Stimulated activated CD8-positive, alpha-beta memory T cell treated with anti-CD3 and anti-CD28 coated beads, Interleukin-15, amount 100 ng/mL, for 4 hours (primary cell): ENCODE measurements around the gene IGSF6.
"Not testable (repeated sequence)": the region's sequence is repeated elsewhere in the genome, so short reads cannot be mapped to it uniquely, and the experiment has no call there.

ENCODE experiments used
- DNase-seq, 2 donors: peaks; one replicate each; pipeline ENCODE4 v3.0.0-alpha.2; 2020; ENCODE audit warnings: low read depth in 2 of 2

IGSF6 gene

GRCh38 chr16:21653571-21653970 is 1.2 kb upstream of the IGSF6 start:
- DNase-seq, result no peak

GRCh38 chr16:21651515-21651914 is 893 bp downstream of the IGSF6 start:
- no peak for DNase-seq

- DNase-seq, result no peak
These were observed 1.9 kb downstream of the IGSF6 start for GRCh38 chr16:21650521-21650920.

GRCh38 chr16:21649826-21650406 is 2.5 kb downstream of the IGSF6 start:
- not testable (repeated sequence) for DNase-seq

GRCh38 chr16:21647562-21648164 is 4.7 kb downstream of the IGSF6 start:
- no peak for DNase-seq

GRCh38 chr16:21646721-21647561 is 5.5 kb downstream of the IGSF6 start:
- DNase-seq, result peak; percentile 46 to 67

- no peak for DNase-seq
These were observed 6.3 kb downstream of the IGSF6 start for GRCh38 chr16:21646091-21646490.

- DNase-seq, result no peak
These were observed 7.1 kb downstream of the IGSF6 start for GRCh38 chr16:21645261-21645721.

GRCh38 chr16:21644674-21645073 is 7.7 kb downstream of the IGSF6 start:
- no peak for DNase-seq

GRCh38 chr16:21643785-21644184 is 8.6 kb downstream of the IGSF6 start:
- DNase-seq, result no peak

- DNase-seq, result no peak
These were observed 9.5 kb downstream of the IGSF6 start for GRCh38 chr16:21642861-21643260.

- no peak for DNase-seq
These were observed 10.5 kb downstream of the IGSF6 start for GRCh38 chr16:21641916-21642315.

- DNase-seq, result no peak
These were observed 12.9 kb downstream of the IGSF6 start for GRCh38 chr16:21639493-21639892.

GRCh38 chr16:21638573-21638975 is 13.8 kb downstream of the IGSF6 start:
- DNase-seq, result no peak

- DNase-seq, result no peak
These were observed 15.1 kb downstream of the IGSF6 start for GRCh38 chr16:21637032-21637968.

GRCh38 chr16:21635694-21636093 is 16.7 kb downstream of the IGSF6 start:
- DNase-seq, result not testable (repeated sequence)

- DNase-seq, result no peak
These were observed 18.2 kb downstream of the IGSF6 start for GRCh38 chr16:21634216-21634615.

GRCh38 chr16:21631951-21632575 is 20.3 kb downstream of the IGSF6 start:
- not testable (repeated sequence) for DNase-seq

- DNase-seq, result not testable (repeated sequence)
These were observed 21.0 kb downstream of the IGSF6 start for GRCh38 chr16:21631376-21631775.

- not testable (repeated sequence) for DNase-seq
These were observed 21.5 kb downstream of the IGSF6 start for GRCh38 chr16:21630866-21631265.
